Neural progenitor cell (in vitro differentiated cells): ENCODE results near the gene PRR20B. TPM values are rescaled to one million over a fixed set of nuclear protein-coding genes. Genes with fewer than 3 reads are reported as not detected.
"Not testable (repeated sequence)": the region's sequence is repeated elsewhere in the genome, so short reads cannot be mapped to it uniquely, and the experiment has no call there.

Experiments
- DNase-seq: peaks from one replicate; pipeline ENCODE4 v3.0.0-alpha.2; 2016; ENCODE audit warnings: low spot score
- H2AFZ ChIP-seq: fragments of 200-600 bp; sonication (generic); replicated peaks from 2 replicates; pipeline ENCODE4 v1.6.1; 2016; ENCODE audit warnings: antibody characterized with exemption
- H3F3A ChIP-seq: fragments of 200-600 bp; sonication (generic); 2 replicates; pipeline ENCODE4 v1.6.1; 2016; ENCODE audit warnings: antibody characterized with exemption, low read depth
- H3K27ac ChIP-seq: fragments of 200-600 bp; sonication (generic); 2 replicates; pipeline ENCODE4 v1.5.1; 2016; ENCODE audit warnings: mild to moderate bottlenecking
- H3K27me3 ChIP-seq: fragments of 200-600 bp; sonication (generic); 2 replicates; pipeline ENCODE4 v1.6.1; 2016; ENCODE audit warnings: mild to moderate bottlenecking, moderate library complexity
- H3K36me3 ChIP-seq: fragments of 200-600 bp; sonication (generic); 2 replicates; pipeline ENCODE4 v1.5.1; 2016
- H3K4me1 ChIP-seq: fragments of 200-600 bp; sonication (generic); 2 replicates; pipeline ENCODE4 v1.6.1; 2016; ENCODE audit warnings: mixed run types
- H3K4me2 ChIP-seq: fragments of 200-600 bp; sonication (generic); 2 replicates; pipeline ENCODE4 v1.6.1; 2016
- H3K4me3 ChIP-seq: fragments of 200-600 bp; sonication (generic); 2 replicates; pipeline ENCODE4 v1.5.1; 2016
- H3K79me2 ChIP-seq: fragments of 200-600 bp; sonication (generic); 2 replicates; pipeline ENCODE4 v1.6.1; 2016; ENCODE audit warnings: low read depth
- H3K9ac ChIP-seq: fragments of 200-600 bp; sonication (generic); 2 replicates; pipeline ENCODE4 v1.6.1; 2016
- H3K9me3 ChIP-seq: fragments of 200-600 bp; sonication (generic); 2 replicates; pipeline ENCODE4 v1.5.1; 2016; ENCODE audit warnings: low read depth
- H4K20me1 ChIP-seq: fragments of 200-600 bp; sonication (generic); 2 replicates; pipeline ENCODE4 v1.6.1; 2016; ENCODE audit warnings: low read depth
- H3K27ac Mint-ChIP-seq: 3 replicates; pipeline ENCODE4 v1.8.0; 2021; ENCODE audit warnings: mixed read lengths
- H3K27me3 Mint-ChIP-seq: 2 replicates; pipeline ENCODE4 v1.8.0; 2022; ENCODE audit warnings: low read depth, mild to moderate bottlenecking, inconsistent platforms, moderate library complexity, mixed read lengths; ENCODE audit not compliant: insufficient read depth
- H3K36me3 Mint-ChIP-seq: 3 replicates; pipeline ENCODE4 v1.8.0; 2021; ENCODE audit warnings: mixed read lengths
- H3K4me1 Mint-ChIP-seq: 3 replicates; pipeline ENCODE4 v1.8.0; 2021; ENCODE audit warnings: mixed read lengths
- H3K4me3 Mint-ChIP-seq: 3 replicates; pipeline ENCODE4 v1.8.0; 2021; ENCODE audit warnings: mild to moderate bottlenecking, moderate library complexity, mixed read lengths
- H3K9me3 Mint-ChIP-seq: 3 replicates; pipeline ENCODE4 v1.8.0; 2020; ENCODE audit warnings: mixed read lengths
- CTCF ChIP-seq: fragments of 200-600 bp; sonication (generic); IDR thresholded peaks from 2 replicates; pipeline ENCODE4 v1.5.1; 2017; ENCODE audit warnings: antibody characterized with exemption, mild to moderate bottlenecking
- EZH2 ChIP-seq: fragments of 200-600 bp; sonication (generic); IDR thresholded peaks from 2 replicates; pipeline ENCODE4 v1.6.1; 2017; ENCODE audit warnings: antibody characterized with exemption, mild to moderate bottlenecking, moderate library complexity
- EZH2phosphoT487 ChIP-seq: fragments of 200-600 bp; sonication (generic); IDR thresholded peaks from 2 replicates; pipeline ENCODE4 v1.6.1; 2017; ENCODE audit warnings: antibody characterized with exemption
- total RNA-seq: library from RNA; depleted of rRNA; stranded (reverse); fragments of >200 nt; gene quantifications from 2 replicates; pipeline ENCODE4 v1.2.3, GENCODE V29; 2015; ENCODE audit warnings: low replicate concordance

Gene PRR20B
- total RNA-seq, 1 donor from 2014 or later: not detected

DNA sequence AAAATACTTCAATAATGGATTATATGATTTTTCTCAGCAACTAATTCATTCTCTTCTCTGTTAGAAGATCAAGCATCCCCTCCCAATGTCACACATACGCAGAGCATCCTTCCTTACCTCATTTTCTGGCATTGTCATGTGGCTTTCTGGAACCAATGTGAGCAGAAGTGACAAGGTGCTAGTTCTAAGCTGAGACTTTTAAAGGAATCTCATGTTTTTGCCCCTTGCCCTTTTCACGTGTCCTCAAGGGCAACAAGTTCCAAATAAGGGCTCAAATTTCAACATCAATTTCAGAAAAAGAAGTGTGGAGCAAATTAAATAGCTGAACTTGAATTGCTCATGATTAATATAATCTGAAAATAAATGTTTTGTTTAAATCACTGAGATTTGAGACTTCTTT is 11.2 kb upstream of the PRR20B start:
- no peak for TF ChIP-seq CTCF
- no peak for TF ChIP-seq EZH2
- TF ChIP-seq EZH2phosphoT487: no peak
- no peaks in the 10 kb centered on the region for H3K27me3 ChIP-seq
- H3K9ac ChIP-seq: no peak overlapping the region
- H3K27ac ChIP-seq: no peak overlapping the region
- DNase-seq: no peak
- H3K4me1 Mint-ChIP-seq: no peaks in the 10 kb centered on the region
- no peaks in the 10 kb centered on the region for H3K79me2 ChIP-seq
- no peaks in the 10 kb centered on the region for H3K36me3 ChIP-seq
- no peak overlapping the region for H3K27ac Mint-ChIP-seq
- H3K36me3 Mint-ChIP-seq: no peaks in the 10 kb centered on the region
- no peaks in the 10 kb centered on the region for H3K4me1 ChIP-seq
- H3K4me3 ChIP-seq: no peak overlapping the region
- H3K9me3 ChIP-seq: no peaks in the 10 kb centered on the region
- H4K20me1 ChIP-seq: no peaks in the 10 kb centered on the region
- H3K4me3 Mint-ChIP-seq: no peak overlapping the region
- no peak overlapping the region for H3K4me2 ChIP-seq
- H3K27me3 Mint-ChIP-seq: no peaks in the 10 kb centered on the region
- no peaks in the 10 kb centered on the region for H3K9me3 Mint-ChIP-seq
- no peaks in the 10 kb centered on the region for H3F3A ChIP-seq
- no peak overlapping the region for H2AFZ ChIP-seq

- H3K27me3 ChIP-seq: no peaks in the 10 kb centered on the region
- Mint-ChIP-seq H3K36me3 (no peaks in the 10 kb centered on the region), H3K4me3 (no peak overlapping the region), H3K9me3 (no peaks in the 10 kb centered on the region), H3K27ac (no peak overlapping the region), H3K4me1 (no peaks in the 10 kb centered on the region), H3K27me3 (no peaks in the 10 kb centered on the region)
- H3K79me2 ChIP-seq: no peaks in the 10 kb centered on the region
- DNase-seq: no peak
- TF ChIP-seq CTCF (no peak), EZH2phosphoT487 (no peak), EZH2 (no peak)
- no peaks in the 10 kb centered on the region for H3K4me1 ChIP-seq
- H3K36me3 ChIP-seq: no peaks in the 10 kb centered on the region
- H3K9ac ChIP-seq: no peak overlapping the region
- H3K27ac ChIP-seq: no peak overlapping the region
- no peak overlapping the region for H2AFZ ChIP-seq
- H3K4me3 ChIP-seq: no peak overlapping the region
- H3F3A ChIP-seq: no peaks in the 10 kb centered on the region
- H3K4me2 ChIP-seq: no peak overlapping the region
- H4K20me1 ChIP-seq: no peaks in the 10 kb centered on the region
- H3K9me3 ChIP-seq: no peaks in the 10 kb centered on the region
Observed at GRCh38 chr13:57137585-57137984, 9.7 kb upstream of the PRR20B start.

GRCh38 chr13:57138988-57139387 is 8.3 kb upstream of the PRR20B start:
- Histone ChIP-seq H3K27ac (no peak overlapping the region), H3K36me3 (no peaks in the 10 kb centered on the region), H3K79me2 (no peaks in the 10 kb centered on the region), H3K4me2 (no peak overlapping the region), H2AFZ (no peak overlapping the region), H3K4me1 (no peaks in the 10 kb centered on the region), H4K20me1 (no peaks in the 10 kb centered on the region), H3K9me3 (no peaks in the 10 kb centered on the region), H3K9ac (no peak overlapping the region), H3K4me3 (no peak overlapping the region), H3F3A (no peaks in the 10 kb centered on the region), H3K27me3 (no peaks in the 10 kb centered on the region)
- Mint-ChIP-seq H3K27ac (no peak overlapping the region), H3K4me3 (no peak overlapping the region), H3K9me3 (no peaks in the 10 kb centered on the region), H3K36me3 (no peaks in the 10 kb centered on the region), H3K4me1 (no peaks in the 10 kb centered on the region), H3K27me3 (no peaks in the 10 kb centered on the region)
- DNase-seq: no peak
- TF ChIP-seq EZH2phosphoT487: no peak
- TF ChIP-seq CTCF: no peak
- TF ChIP-seq EZH2: no peak

- not testable (repeated sequence) for H2AFZ ChIP-seq, H3K27ac Mint-ChIP-seq, H3K4me3 Mint-ChIP-seq, DNase-seq, H4K20me1 ChIP-seq, H3K4me3 ChIP-seq, H3K4me1 ChIP-seq, H3K36me3 ChIP-seq, H3F3A ChIP-seq, H3K9ac ChIP-seq, H3K9me3 Mint-ChIP-seq, H3K27ac ChIP-seq, H3K27me3 ChIP-seq, H3K79me2 ChIP-seq, H3K4me1 Mint-ChIP-seq, H3K4me2 ChIP-seq, H3K27me3 Mint-ChIP-seq, H3K36me3 Mint-ChIP-seq, H3K9me3 ChIP-seq
Observed at GRCh38 chr13:57139781-57140180, 7.5 kb upstream of the PRR20B start.

DNA sequence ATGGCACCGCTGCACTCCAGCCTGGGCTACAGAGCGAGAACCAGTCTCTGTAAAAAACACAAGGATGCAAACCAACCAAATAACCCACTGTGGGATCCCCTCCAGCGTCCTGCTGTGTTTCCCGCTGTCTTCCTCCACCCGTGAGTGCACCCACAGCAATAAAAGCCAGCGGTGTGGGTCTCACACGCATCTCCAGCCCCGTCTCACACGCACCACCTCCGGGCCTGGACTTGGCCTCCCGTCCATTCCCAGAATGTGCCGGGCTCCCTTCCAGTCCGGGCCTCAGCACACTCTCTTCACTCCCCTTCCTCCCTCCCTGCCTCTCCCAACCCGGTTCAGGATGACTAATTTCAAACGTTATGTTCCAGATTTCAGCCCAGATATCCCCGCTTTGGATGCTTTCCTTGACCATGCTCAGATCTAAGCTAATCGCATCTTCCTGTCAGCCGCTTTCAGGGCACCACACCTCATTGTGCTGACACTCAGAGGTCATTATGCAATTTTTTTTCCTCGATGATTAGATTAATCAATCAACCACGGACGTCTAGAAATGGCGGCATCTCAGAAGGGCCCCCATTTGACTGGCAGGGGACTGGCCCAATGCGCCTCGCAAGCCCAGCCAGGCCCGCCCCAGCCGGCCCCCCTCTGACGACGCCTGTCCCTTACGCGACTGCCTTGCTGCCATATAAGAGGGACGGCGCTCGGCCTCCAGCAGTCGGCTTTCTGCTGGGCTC is 6.9 kb upstream of the PRR20B start, which contains the start of gene PRR20A:
PRR20A (plus strand) TSS at position 684 of the 734 bp plus-strand sequence. CDS start 387 bp downstream, outside the sequence.
- H3K9ac ChIP-seq, H3K79me2 ChIP-seq, H3K27me3 ChIP-seq, H2AFZ ChIP-seq, H3K4me3 ChIP-seq, DNase-seq, H3K9me3 Mint-ChIP-seq, H3K4me2 ChIP-seq, H3K36me3 ChIP-seq, H3K4me1 Mint-ChIP-seq, H3K4me3 Mint-ChIP-seq, H3F3A ChIP-seq, H3K27ac ChIP-seq, H4K20me1 ChIP-seq, H3K4me1 ChIP-seq, H3K9me3 ChIP-seq, H3K36me3 Mint-ChIP-seq, H3K27ac Mint-ChIP-seq, H3K27me3 Mint-ChIP-seq: not testable (repeated sequence)

GRCh38 chr13:57148106-57148505 is 818 bp downstream of the PRR20B start:
- not testable (repeated sequence) for DNase-seq, H3K4me1 Mint-ChIP-seq, H3K27me3 ChIP-seq, H3K9me3 Mint-ChIP-seq, H3K79me2 ChIP-seq, H3K36me3 ChIP-seq, H3K4me3 ChIP-seq, H3K4me1 ChIP-seq, H4K20me1 ChIP-seq, H3K9ac ChIP-seq, H3K27ac ChIP-seq, H3K36me3 Mint-ChIP-seq, H3K27me3 Mint-ChIP-seq, H3K4me3 Mint-ChIP-seq, H3K9me3 ChIP-seq, H3F3A ChIP-seq, H3K4me2 ChIP-seq, H3K27ac Mint-ChIP-seq, H2AFZ ChIP-seq
